Measurements from ENCODE around the gene DNAH7.

GRCh38 chr2:196080526-196080925, 11.9 kb upstream of the DNAH7 start:
- no peak for TF ChIP-seq CTCF (conservative IDR thresholded peaks at IDR 0.05; ENCODE audit: low read depth, low read length)
- TF ChIP-seq POLR2A (IDR thresholded peaks at IDR 0.05; ENCODE audit: low read depth, low read length) = no peak
- no peak for TF ChIP-seq CHD1 (IDR thresholded peaks at IDR 0.05; ENCODE audit: low read depth, low read length)

Data from IMR-90 (cell line).